ENCODE results near the gene ACER3.
"Not testable (repeated sequence)": the region's sequence is repeated elsewhere in the genome, so short reads cannot be mapped to it uniquely, and the experiment has no call there.

Gene ACER3

GRCh38 chr11:76860539-76861475, at the start of gene ACER3:
Gene ACER3 (plus strand): TSS chr11:76860918. CDS start chr11:76860977, 59 bp downstream.
- H3K4me3 ChIP-seq (replicated peaks in 1 of 2; ENCODE audit: low read depth in 2 of 2, low read length in 2 of 2): peak within 1 kb of the TSS; percentile 78 to 88
- peak; percentile 81 to 93 for DNase-seq (ENCODE audit: low read depth in 2 of 2)
- TF ChIP-seq CTCF (IDR thresholded peaks at IDR 0.05; ENCODE audit: low read depth, low read length): peak; percentile 36

GRCh38 chr11:76811259-76811658, 49.5 kb upstream of the ACER3 start:
- TF ChIP-seq CTCF (IDR thresholded peaks at IDR 0.05; ENCODE audit: low read depth, low read length): no peak
- H3K4me3 ChIP-seq (replicated peaks in 1 of 2; ENCODE audit: low read depth in 2 of 2, low read length in 2 of 2): no peak overlapping the region
- no peak for DNase-seq (ENCODE audit: low read depth in 2 of 2)

DNA sequence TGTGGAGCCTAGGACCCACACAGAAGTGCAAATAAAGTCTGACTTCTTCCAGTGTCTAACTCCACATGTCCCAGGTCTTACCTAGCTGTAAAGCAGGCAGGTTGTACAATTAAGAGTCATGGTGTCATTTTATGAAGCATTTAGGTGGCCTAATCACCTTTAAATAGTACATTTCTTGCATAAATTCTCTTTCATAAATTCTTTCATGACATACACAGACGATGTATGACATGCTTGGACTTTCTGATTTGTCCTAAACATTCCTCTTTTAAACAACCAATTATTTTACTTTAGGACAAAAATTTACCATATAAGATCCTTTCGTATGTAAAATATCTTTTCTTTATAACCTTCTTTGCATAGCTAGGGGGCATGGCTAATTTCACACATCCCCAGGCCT, 46.3 kb upstream of the ACER3 start:
- TF ChIP-seq CTCF (IDR thresholded peaks at IDR 0.05; ENCODE audit: low read depth, low read length): no peak
- no peak for DNase-seq (ENCODE audit: low read depth in 2 of 2)
- H3K4me3 ChIP-seq (replicated peaks in 1 of 2; ENCODE audit: low read depth in 2 of 2, low read length in 2 of 2): no peak overlapping the region

GRCh38 chr11:76815678-76816077, 45.0 kb upstream of the ACER3 start:
- DNase-seq (ENCODE audit: low read depth in 2 of 2): not testable (repeated sequence)

DNA sequence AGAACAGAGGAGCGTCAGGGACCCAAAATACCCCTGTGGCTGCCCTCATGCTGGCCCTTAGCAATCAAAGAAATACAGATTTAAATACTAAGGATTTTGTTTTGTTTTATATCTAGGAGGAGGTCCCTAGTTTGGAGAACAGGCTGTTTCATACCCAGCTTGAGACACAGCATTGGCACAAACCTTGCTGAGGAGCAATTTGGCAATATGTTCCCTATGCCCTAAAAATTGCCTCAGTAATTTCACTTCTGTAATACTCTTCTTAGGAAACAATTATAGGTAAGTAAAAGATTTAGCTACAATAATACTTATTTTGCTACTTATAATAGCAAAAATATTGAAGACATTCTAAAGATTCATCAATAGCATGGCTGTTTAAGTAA, 40.5 kb upstream of the ACER3 start:
- TF ChIP-seq CTCF (IDR thresholded peaks at IDR 0.05; ENCODE audit: low read depth, low read length): no peak
- DNase-seq (ENCODE audit: low read depth in 2 of 2): no peak
- H3K4me3 ChIP-seq (replicated peaks in 1 of 2; ENCODE audit: low read depth in 2 of 2, low read length in 2 of 2): no peak overlapping the region

More at GRCh38 chr11:76815678-76816077, 45.0 kb upstream of the ACER3 start:
- H3K4me3 ChIP-seq (replicated peaks in 1 of 2; ENCODE audit: low read depth in 2 of 2, low read length in 2 of 2): not testable (repeated sequence)

GRCh38 chr11:76821396-76821795, 39.3 kb upstream of the ACER3 start:
- H3K4me3 ChIP-seq (replicated peaks in 1 of 2; ENCODE audit: low read depth in 2 of 2, low read length in 2 of 2); DNase-seq (ENCODE audit: low read depth in 2 of 2): not testable (repeated sequence)

DNA sequence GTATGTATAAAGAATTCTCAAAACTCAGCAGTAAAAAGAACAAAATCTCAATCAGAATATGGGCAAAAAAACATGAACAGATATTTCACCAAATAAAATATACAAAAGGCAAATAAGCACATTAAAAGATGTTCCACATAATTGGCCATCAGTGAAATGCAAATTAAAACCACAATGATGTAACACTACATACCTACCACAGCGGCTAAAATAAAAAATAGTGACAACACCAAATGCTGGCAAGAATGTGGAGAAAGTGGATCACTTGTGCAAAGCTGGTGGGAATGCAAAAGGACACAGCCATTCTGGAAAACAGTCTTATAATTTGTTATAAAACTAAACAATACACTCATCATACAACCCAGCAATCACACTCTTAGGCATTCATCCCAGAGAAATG, 38.3 kb upstream of the ACER3 start:
- no peak for DNase-seq (ENCODE audit: low read depth in 2 of 2)
- H3K4me3 ChIP-seq (replicated peaks in 1 of 2; ENCODE audit: low read depth in 2 of 2, low read length in 2 of 2): no peak overlapping the region
- TF ChIP-seq CTCF (IDR thresholded peaks at IDR 0.05; ENCODE audit: low read depth, low read length): no peak
